Endothelial cell of umbilical vein (primary cell): ENCODE data around the gene IKZF3. TPM values are rescaled to one million over a fixed set of nuclear protein-coding genes. Genes with fewer than 3 reads are reported as not detected.

Experiments used
- BruUV-seq: library from RNA; stranded (reverse); fragments of 400-500 nt; replicated peaks from 2 replicates; lab custom pipeline; 2021; lab: Mats Ljungman, UMichigan
- CTCF ChIA-PET: fragments of 300-600, 350-600 bp; sonication (Branson Sonifier 250); formaldehyde crosslinking; loops from one replicate; lab custom pipeline; 2021; ENCODE audit warnings: antibody characterized with exemption, inconsistent platforms; lab: Charles Lee
- POLR2A ChIA-PET: fragments of 300-600, 350-600 bp; sonication (Branson Sonifier 250); formaldehyde crosslinking; loops from one replicate; lab custom pipeline; 2021; ENCODE audit warnings: antibody characterized with exemption, inconsistent platforms; lab: Charles Lee
- DNase-seq: peaks from one replicate; pipeline ENCODE4 v3.0.0-alpha.2; 2011; ENCODE audit warnings: low read depth, low spot score
- FAIRE-seq: peaks from 2 replicates; lab custom pipeline; 2011; peaks lifted over from hg19 to GRCh38; lab: Jason Lieb, UNC
- H2AFZ ChIP-seq: 2 replicates; pipeline ENCODE4 v1.6.0; 2012; ENCODE audit warnings: low read depth, low read length, control low read depth, inconsistent platforms
- H3K27ac ChIP-seq: 2 replicates; pipeline ENCODE4 v1.5.1; 2011; ENCODE audit warnings: low read depth, mild to moderate bottlenecking, control low read depth, low read length, moderate library complexity; ENCODE audit not compliant: insufficient read depth
- H3K27me3 ChIP-seq, 2 experiments: 2 replicates each; pipeline versions ENCODE4 v1.6.0 to v1.6.1; 2011; ENCODE audit warnings: low read length in 2 of 2, mixed read lengths in 1 of 2; ENCODE audit not compliant: control insufficient read depth in 2 of 2, insufficient read depth in 2 of 2
- H3K36me3 ChIP-seq, 2 experiments: 2 replicates in 1 of 2; 3 replicates in 1 of 2; pipeline ENCODE4 v1.5.1; 2011; ENCODE audit warnings: low read length in 2 of 2, mild to moderate bottlenecking in 1 of 2, moderate library complexity in 1 of 2; ENCODE audit not compliant: control insufficient read depth in 2 of 2, insufficient read depth in 2 of 2; ENCODE audit errors: extremely low read depth in 1 of 2
- H3K4me1 ChIP-seq: 3 replicates; pipeline ENCODE4 v1.5.1; 2011; ENCODE audit warnings: mild to moderate bottlenecking, low read length; ENCODE audit not compliant: control insufficient read depth, insufficient read depth; ENCODE audit errors: extremely low read depth
- H3K4me2 ChIP-seq: 2 replicates; pipeline ENCODE4 v1.6.1; 2011; ENCODE audit warnings: low read length, control low read depth, mixed read lengths; ENCODE audit not compliant: insufficient read depth
- H3K4me3 ChIP-seq, 3 experiments: fragments of 200-600 bp in 1 of 3; sonication (generic), shearing (Covaris generic) in 1 of 3; replicated peaks in 1 of 3; 2 replicates each; pipeline ENCODE4 v1.5.1; 2011 to 2016; ENCODE audit warnings: control low read depth in 3 of 3, low read length in 3 of 3, mild to moderate bottlenecking in 2 of 3, inconsistent platforms in 1 of 3, low read depth in 1 of 3, moderate library complexity in 1 of 3; ENCODE audit not compliant: insufficient read depth in 1 of 3
- H3K79me2 ChIP-seq: 2 replicates; pipeline ENCODE4 v1.6.0; 2012; ENCODE audit warnings: low read length, inconsistent platforms; ENCODE audit not compliant: control insufficient read depth, insufficient read depth
- H3K9ac ChIP-seq: replicated peaks from 2 replicates; pipeline ENCODE3; 2011; ENCODE audit warnings: low read length, control low read depth; ENCODE audit not compliant: insufficient read depth; ENCODE audit errors: extremely low read depth
- H3K9me1 ChIP-seq: replicated peaks from 3 replicates; pipeline ENCODE4 v1.6.0; 2011; ENCODE audit warnings: mild to moderate bottlenecking, low read length; ENCODE audit not compliant: control insufficient read depth, insufficient read depth; ENCODE audit errors: extremely low read depth
- H3K9me3 ChIP-seq: replicated peaks from 2 replicates; pipeline ENCODE4 v1.5.1; 2012; ENCODE audit warnings: low read length, inconsistent platforms; ENCODE audit not compliant: control insufficient read depth, insufficient read depth
- H4K20me1 ChIP-seq: replicated peaks from 2 replicates; pipeline ENCODE3; 2011; ENCODE audit warnings: mild to moderate bottlenecking, low read length; ENCODE audit not compliant: control insufficient read depth, insufficient read depth; ENCODE audit errors: extremely low read depth
- CTCF ChIP-seq, 2 donors: IDR thresholded peaks; 1 replicate in 1 of 2; 2 replicates in 1 of 2; pipeline ENCODE4 v1.5.1; 2011; ENCODE audit warnings: low read length in 2 of 2, mild to moderate bottlenecking in 2 of 2, moderate library complexity in 2 of 2, control low read depth in 1 of 2, inconsistent platforms in 1 of 2, low read depth in 1 of 2; ENCODE audit not compliant: insufficient read depth in 1 of 2; ENCODE audit errors: extremely low read depth in 1 of 2
- EZH2 ChIP-seq: IDR thresholded peaks from 2 replicates; pipeline ENCODE4 v1.6.1; 2012; ENCODE audit warnings: borderline replicate concordance, low read depth, mild to moderate bottlenecking, moderate library complexity, low read length, inconsistent platforms; ENCODE audit not compliant: severe bottlenecking
- FOS ChIP-seq: IDR thresholded peaks from 2 replicates; pipeline ENCODE4 v1.6.1; 2011; ENCODE audit warnings: mild to moderate bottlenecking, low read length, moderate library complexity, borderline replicate concordance; ENCODE audit not compliant: insufficient read depth
- GATA2 ChIP-seq: IDR thresholded peaks from 2 replicates; pipeline ENCODE4 v1.7.0; 2011; ENCODE audit warnings: low read depth, mild to moderate bottlenecking, moderate library complexity, mixed read lengths, low read length; ENCODE audit not compliant: insufficient read length, insufficient read depth
- JUN ChIP-seq: IDR thresholded peaks from 2 replicates; pipeline ENCODE4 v1.6.1; 2011; ENCODE audit warnings: borderline replicate concordance, low read depth; ENCODE audit not compliant: insufficient read length, insufficient read depth
- MAX ChIP-seq: IDR thresholded peaks from 2 replicates; pipeline ENCODE4 v1.6.1; 2011; ENCODE audit not compliant: insufficient read depth, insufficient read length
- POLR2A ChIP-seq: IDR thresholded peaks from 2 replicates; pipeline ENCODE4 v1.6.1; 2012; ENCODE audit warnings: low read depth, mild to moderate bottlenecking, control low read depth, low read length
- POLR2AphosphoS5 ChIP-seq: IDR thresholded peaks from 2 replicates; pipeline ENCODE4 v1.6.1; 2012; ENCODE audit warnings: low read depth, mild to moderate bottlenecking, control low read depth, low read length, moderate library complexity; ENCODE audit not compliant: insufficient read depth
- dilution Hi-C: fragments of 300-500 bp; cut with MboI; formaldehyde crosslinking; loops from one replicate; pipeline ENCODE4 v1.15.0; 2019; ENCODE audit warnings: low sequenced_read_pairs; ENCODE audit not compliant: extremely low pct_ligation_motif_present
- intact Hi-C: fragments of 100-400 bp; cut with micrococcal nuclease; formaldehyde crosslinking; loops from one replicate; pipeline ENCODE4 v1.10.0; 2022
- polyA plus RNA-seq, 4 experiments: library from polyadenylated mRNA; depleted of rRNA in 3 of 4; stranded (reverse) in 3 of 4; unstranded in 1 of 4; fragments of >200 nt; gene quantifications; 2 replicates each; pipeline versions ENCODE4 v1.2.1 to v1.2.3, GENCODE V29; 2011 to 2012; ENCODE audit warnings: missing spikeins in 1 of 4
- total RNA-seq: library from RNA; stranded (reverse); gene quantifications from 2 replicates; pipeline ENCODE4 v1.2.3, GENCODE V29; 2021

IKZF3 gene
- total and polyA plus RNA-seq, 2 donors (not counting 3 experiments of a cell fraction or from before 2014, with no cell fraction given) = not detected

GRCh38 chr17:39765766-39766165 lies 98.3 kb downstream of the IKZF3 start:
- H3K27me3 ChIP-seq = peaks cover 34 to 37% of the 10 kb centered on the region in 2 experiments
- ChIA-PET CTCF (no interaction called here), POLR2A (no interaction called here)
- no peaks in the 10 kb centered on the region for H3K9me1 ChIP-seq
- FAIRE-seq = no peak
- BruUV-seq = no TSS peak
- TF ChIP-seq POLR2A (no peak), GATA2 (no peak), MAX (no peak), POLR2AphosphoS5 (no peak), JUN (no peak), EZH2 (no peak), CTCF (IDR thresholded peaks at IDR 0.05; ENCODE audit: extremely low read depth in 1 of 2, insufficient read depth in 1 of 2, low read depth in 1 of 2, low read length in 2 of 2) (no peak), FOS (no peak)
- no peak for DNase-seq
- intact Hi-C loops = no loop called here
- H4K20me1 ChIP-seq = no peaks in the 10 kb centered on the region
- no peaks in the 10 kb centered on the region for H3K4me1 ChIP-seq
- no peak overlapping the region for H3K4me3 ChIP-seq
- H3K9me3 ChIP-seq = no peaks in the 10 kb centered on the region
- no peak overlapping the region for H3K4me2 ChIP-seq
- H3K79me2 ChIP-seq = no peaks in the 10 kb centered on the region
- no peak overlapping the region for H3K27ac ChIP-seq
- no peaks in the 10 kb centered on the region for H3K36me3 ChIP-seq
- H2AFZ ChIP-seq = no peak overlapping the region
- dilution Hi-C loops = no loop called here
- no peak overlapping the region for H3K9ac ChIP-seq
